ENCODE data around the gene LIPE. TPM values are rescaled to one million over a fixed set of nuclear protein-coding genes. Genes with fewer than 3 reads are reported as not detected.

LIPE gene
- total RNA-seq, 1 donor from 2014 or later: 3.7 TPM

DNA sequence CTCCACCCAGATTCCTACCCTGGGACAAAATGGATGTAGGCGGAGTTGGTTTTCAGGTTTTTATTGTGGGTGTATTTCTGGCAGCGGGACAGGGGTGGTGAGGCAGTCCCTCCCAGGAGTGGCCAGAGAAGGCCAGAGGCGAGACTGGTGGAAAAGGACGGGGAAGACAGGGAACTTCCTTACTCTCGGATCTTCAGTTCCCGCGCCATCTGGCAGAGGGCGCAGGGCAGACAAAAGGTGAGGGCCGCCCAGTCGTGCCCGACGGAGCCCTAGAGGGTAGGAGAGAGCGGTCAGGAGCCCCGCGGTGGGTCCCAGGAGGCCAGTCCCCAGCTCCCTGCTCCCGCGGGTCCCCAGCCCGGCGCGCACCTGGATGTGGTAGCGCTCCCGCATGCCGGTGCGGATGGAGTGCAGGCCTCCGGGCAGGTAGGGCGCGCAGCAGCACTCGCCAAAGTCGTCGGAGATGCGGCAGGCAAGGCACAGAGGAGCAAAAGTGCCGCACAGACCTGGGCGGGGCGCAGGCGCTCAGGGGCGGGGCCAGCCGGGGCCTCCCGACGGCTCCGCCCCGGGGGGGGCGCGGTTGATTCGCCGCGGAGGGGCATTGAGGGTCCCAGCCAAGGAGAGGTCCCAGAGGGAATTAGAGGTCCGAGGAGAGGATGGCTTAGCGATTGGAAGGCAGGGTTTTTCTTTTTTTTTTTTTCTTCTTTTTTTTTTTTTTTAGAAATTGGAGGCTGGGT, 40.0 kb downstream of the LIPE start:
- TF ChIP-seq, protein P1, sequence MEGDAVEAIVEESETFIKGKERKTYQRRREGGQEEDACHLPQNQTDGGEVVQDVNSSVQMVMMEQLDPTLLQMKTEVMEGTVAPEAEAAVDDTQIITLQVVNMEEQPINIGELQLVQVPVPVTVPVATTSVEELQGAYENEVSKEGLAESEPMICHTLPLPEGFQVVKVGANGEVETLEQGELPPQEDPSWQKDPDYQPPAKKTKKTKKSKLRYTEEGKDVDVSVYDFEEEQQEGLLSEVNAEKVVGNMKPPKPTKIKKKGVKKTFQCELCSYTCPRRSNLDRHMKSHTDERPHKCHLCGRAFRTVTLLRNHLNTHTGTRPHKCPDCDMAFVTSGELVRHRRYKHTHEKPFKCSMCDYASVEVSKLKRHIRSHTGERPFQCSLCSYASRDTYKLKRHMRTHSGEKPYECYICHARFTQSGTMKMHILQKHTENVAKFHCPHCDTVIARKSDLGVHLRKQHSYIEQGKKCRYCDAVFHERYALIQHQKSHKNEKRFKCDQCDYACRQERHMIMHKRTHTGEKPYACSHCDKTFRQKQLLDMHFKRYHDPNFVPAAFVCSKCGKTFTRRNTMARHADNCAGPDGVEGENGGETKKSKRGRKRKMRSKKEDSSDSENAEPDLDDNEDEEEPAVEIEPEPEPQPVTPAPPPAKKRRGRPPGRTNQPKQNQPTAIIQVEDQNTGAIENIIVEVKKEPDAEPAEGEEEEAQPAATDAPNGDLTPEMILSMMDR (conservative IDR thresholded peaks at IDR 0.05; ENCODE audit: low read depth, low read length): peak; percentile 60
- peak overlapping the region; percentile 48 for H3K4me3 ChIP-seq (ENCODE audit: low read depth, low read length)
- DNase-seq (ENCODE audit: low read depth): no peak

DNA sequence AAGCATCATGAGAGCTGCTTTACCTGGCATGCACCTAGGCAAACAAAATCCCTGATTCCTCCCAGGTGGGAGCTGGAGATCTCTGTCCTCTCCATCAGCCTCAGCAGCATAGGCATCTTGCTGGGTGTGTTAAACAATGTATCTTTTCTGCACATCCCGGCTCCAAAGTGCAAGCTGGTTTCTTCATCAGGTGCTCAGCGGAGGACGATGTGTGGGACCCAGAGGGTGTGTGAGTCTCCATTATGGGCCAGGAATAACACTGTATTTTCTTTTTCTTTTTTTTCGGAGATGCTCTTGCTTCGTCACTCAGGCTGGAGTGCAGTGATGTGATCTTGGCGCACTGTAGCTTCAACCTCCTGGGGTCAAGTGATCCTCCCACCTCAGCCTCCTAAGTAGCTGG, 47.0 kb downstream of the LIPE start:
- TF ChIP-seq, protein P1 (conservative IDR thresholded peaks at IDR 0.05; ENCODE audit: low read depth, low read length): no peak
- no peak overlapping the region for H3K4me3 ChIP-seq (ENCODE audit: low read depth, low read length)

GRCh38 chr19:42378225-42379215, 48.7 kb downstream of the LIPE start:
- no peak overlapping the region for H3K4me3 ChIP-seq (ENCODE audit: low read depth, low read length)
- no peak for DNase-seq (ENCODE audit: low read depth)
- TF ChIP-seq, protein P1 (conservative IDR thresholded peaks at IDR 0.05; ENCODE audit: low read depth, low read length): no peak

More for the DNA sequence above, 47.0 kb downstream of the LIPE start:
- no peak for DNase-seq (ENCODE audit: low read depth)

GRCh38 chr19:42376177-42376555, 51.0 kb downstream of the LIPE start:
- no peak for DNase-seq (ENCODE audit: low read depth)
- H3K4me3 ChIP-seq (ENCODE audit: low read depth, low read length): no peak overlapping the region
- TF ChIP-seq, protein P1 (conservative IDR thresholded peaks at IDR 0.05; ENCODE audit: low read depth, low read length): no peak

GRCh38 chr19:42375415-42376176, 51.6 kb downstream of the LIPE start:
- TF ChIP-seq, protein P1 (conservative IDR thresholded peaks at IDR 0.05; ENCODE audit: low read depth, low read length): no peak
- no peak for DNase-seq (ENCODE audit: low read depth)
- H3K4me3 ChIP-seq (ENCODE audit: low read depth, low read length): no peak overlapping the region

GRCh38 chr19:42374826-42375376, 52.3 kb downstream of the LIPE start:
- TF ChIP-seq, protein P1 (conservative IDR thresholded peaks at IDR 0.05; ENCODE audit: low read depth, low read length): no peak
- H3K4me3 ChIP-seq (ENCODE audit: low read depth, low read length): no peak overlapping the region
- DNase-seq (ENCODE audit: low read depth): no peak
